ENCODE data around the gene KIRREL3.

The KIRREL3 gene

GRCh38 chr11:126624506-126624905 lies 376.1 kb downstream of the KIRREL3 start:
- FAIRE-seq: no peak

DNA sequence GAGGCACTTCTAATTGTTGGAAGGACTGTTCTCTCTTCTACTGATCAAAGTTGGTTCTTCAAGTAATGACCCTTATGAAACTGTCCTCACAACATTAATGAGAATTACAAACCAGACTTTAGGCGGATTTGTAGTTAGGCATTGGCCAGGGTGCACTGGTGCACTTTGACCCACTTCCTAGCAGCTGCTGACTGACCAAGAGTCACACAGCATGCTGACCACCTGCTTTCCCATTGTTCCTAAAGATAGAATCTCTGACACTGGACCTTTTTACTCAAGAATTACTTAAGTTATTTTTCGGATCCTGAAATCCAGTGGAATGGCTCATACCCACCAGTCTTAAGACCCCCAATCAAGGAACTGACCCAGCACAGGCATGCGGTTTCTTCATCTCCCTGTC lies 381.1 kb downstream of the KIRREL3 start:
- no peak for FAIRE-seq

DNA sequence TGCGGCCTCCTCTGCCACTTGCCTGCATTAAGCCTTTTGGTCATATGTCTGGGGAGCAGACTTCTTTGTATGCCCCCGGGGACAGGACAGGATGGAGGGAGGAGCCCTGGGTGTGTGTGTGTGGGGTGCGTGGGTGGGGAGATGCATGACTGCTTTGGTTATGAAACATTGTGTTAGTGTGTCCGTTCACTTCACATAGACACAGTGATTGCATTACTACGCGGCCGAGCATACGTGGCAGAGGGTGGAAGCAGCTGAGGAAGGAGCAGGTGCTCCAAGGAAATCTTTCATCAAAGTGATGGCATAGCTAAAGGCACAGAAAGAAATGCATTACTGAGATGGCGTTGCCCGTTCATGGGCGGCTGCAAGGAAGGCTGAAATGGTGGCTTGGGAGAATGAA lies 384.7 kb downstream of the KIRREL3 start:
- FAIRE-seq: no peak

DNA sequence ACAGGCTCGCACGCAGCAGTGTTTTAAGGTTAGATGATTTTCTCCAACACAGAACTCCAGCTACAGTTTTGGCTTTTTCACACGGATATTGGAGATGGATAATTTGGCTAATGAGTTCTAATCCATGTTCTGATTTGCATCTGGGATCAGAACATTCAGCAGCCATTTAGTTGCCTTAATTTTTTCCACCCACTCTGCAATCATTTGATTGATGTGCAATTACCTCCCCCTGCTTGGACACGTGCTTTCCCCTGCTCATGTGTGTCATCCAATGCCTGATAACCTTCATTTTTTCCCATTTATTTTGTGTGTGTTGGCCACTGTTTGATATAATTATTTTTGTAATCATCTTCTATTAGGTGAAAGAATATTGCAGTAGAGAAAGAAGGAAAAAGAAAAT lies 387.3 kb downstream of the KIRREL3 start:
- FAIRE-seq: no peak

DNA sequence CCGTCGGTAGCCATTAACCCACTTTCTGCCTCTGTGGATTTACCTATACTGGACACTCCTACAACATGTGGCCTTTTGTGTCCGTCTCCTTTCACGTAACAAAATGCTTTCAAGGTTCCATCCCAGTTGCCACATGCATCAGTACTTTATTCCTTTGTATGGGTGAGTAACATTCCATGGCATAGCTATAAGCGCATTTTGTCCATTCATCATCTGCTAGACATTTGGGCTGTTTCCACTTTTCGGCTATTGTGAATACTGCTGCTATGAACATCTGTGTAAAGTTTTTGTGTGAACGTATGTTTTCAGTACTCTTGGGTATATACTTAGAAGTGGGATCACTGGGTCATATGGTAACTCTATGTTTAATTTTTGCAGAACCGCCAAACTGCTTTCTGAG lies 387.9 kb downstream of the KIRREL3 start:
- FAIRE-seq: no peak

DNA sequence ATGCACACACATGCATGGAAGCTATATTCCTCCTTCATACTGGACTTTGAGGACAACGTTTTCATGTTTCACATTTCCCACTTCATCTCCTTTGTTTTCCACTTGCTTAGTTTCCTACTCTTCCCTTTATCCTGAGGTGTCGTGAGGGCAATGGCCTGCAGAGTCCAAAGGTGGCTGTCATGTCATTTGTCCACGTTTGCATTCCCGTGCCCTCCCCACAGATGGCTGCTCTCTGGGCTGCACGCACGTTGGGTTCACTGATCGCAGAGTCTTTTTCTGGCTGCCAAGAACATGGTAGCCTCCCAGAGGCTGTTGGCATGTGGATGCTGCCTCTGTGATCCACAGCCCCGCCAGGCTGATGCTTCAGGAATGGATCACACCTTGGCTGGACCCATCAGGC lies 389.1 kb downstream of the KIRREL3 start:
- FAIRE-seq: no peak

DNA sequence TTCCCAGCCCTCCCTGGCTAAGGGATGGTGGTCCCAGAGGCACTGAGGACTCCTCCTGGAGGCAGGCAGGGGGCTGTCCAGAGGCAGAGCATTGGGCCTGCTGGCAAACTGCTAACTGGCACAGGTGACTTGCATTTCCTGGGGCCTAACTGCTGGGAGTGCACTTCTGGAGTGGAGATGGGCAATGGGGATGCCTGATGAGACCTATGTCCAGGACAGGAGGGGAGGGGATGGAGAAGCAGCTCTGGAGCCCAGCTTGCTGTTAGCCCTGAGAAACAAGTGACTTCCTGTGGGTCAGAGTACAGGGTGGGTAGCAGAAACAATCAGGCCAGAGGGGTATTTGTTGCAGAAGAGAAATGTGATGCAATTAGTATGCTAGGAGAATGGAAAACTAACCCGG lies 391.9 kb downstream of the KIRREL3 start:
- no peak for FAIRE-seq

DNA sequence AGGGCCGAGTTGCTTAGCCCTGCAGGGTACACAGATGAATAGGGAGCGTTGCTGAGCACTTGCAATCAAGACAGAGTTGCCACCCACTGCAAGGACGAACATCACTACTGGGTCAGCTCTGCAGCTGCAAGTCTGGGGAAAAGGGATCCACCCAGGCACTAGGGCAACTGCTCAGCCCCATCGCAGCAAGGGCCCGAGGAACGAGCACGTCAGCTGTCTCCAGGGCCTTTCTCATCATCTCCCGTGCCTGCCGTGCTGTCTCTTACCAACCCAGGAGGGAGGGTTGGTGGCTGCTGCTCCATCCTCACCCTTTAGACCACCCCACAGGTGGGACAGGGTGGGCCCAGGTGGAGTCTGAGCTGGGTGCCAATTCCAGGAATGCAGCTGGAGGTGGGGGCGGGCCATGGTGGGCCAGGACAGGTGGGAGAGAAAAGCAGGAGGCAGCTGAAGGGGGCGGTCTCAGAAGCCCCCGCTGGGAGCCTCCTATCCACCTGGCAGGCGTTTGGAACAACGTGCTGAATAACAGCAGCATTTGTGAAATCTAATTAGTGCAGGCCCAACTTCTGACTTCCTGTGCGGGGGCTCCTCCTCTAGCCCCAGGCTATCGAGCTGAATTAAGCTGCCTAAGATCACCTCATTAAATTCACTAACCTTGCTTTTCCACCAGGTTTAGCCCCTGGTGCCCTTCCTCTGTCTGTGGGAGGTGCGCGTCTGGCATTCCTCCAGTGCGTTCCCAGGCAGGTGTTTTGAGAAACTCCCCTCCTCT lies 392.6 kb downstream of the KIRREL3 start:
- no peak for FAIRE-seq

DNA sequence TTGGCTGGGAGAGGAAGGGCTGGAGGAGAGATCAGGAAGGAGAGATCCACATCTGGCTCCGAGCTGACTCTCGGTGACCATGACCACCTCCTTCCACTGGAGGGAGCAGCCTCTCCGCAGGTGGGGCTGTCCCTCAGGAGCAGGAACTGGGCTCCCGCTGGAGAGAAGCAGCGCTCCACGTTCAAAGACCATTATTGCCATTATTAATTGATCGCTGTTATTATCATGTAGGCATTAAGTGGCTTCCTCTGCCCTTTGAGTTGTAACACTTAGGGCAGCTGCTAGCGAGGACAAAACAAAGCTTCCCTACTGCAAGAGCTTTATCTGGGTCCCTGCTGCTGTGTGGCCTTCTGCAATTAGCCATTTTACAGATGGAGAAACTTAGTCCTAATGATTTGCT lies 393.2 kb downstream of the KIRREL3 start:
- FAIRE-seq: no peak

DNA sequence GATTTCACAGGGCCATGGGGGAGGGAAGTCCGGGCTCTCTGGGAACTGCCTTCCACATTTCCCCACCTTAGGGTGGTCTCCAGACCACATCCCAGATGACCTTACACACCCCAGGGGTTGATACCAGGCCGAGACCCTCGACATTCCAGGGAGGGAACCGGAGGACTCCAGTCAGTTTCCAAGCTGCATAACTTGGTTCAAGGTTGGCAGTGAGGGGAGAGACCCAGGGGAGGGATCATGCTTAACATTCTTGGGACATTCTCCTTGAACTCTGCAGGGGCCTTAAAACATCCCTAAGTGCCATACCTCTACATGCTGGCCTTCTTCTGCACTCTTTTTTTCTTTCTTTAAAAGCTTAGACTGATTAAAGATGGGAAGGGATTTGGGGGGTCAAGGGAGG lies 394.1 kb downstream of the KIRREL3 start:
- FAIRE-seq: no peak

DNA sequence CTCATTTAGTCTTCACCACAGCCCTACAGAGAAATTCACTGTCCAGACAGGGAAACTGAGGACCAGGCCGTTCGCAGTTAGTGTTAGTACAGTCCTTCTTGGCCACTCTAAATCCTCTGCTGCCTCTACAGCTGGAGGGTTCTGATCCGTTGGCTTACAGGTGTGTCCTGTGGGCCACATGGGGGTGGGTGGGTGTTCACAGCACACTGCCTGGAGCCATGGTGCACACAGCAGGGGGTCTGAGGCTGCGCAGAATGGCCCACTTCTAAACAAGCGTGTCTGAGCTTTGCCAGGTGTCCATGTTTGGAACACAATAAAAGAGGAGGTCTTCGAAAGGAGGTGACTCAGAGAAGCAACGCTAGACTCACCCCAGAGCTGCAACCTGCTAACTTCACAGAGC lies 396.1 kb downstream of the KIRREL3 start:
- no peak for FAIRE-seq

- FAIRE-seq: no peak
These were observed 397.1 kb downstream of the KIRREL3 start for GRCh38 chr11:126603486-126603885.

DNA sequence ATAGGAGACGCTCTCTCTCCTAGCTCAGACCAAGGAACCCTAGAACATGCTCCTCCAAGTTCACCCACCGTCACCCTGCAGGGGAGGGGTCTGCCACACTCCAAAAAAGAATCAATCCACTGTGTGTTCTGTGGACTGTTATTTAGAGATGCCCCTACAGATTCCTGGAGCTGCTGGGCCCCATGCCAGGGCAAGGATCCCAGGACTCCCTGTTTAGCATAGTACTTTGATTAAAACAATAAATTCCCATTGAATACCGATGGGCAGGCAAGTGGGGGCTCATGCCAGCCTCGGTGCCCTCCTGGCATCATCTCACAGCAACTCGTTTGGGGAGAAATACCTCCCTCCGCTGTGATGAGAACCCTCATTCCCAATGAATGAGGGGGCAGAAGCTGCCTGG lies 397.6 kb downstream of the KIRREL3 start:
- FAIRE-seq: no peak

DNA sequence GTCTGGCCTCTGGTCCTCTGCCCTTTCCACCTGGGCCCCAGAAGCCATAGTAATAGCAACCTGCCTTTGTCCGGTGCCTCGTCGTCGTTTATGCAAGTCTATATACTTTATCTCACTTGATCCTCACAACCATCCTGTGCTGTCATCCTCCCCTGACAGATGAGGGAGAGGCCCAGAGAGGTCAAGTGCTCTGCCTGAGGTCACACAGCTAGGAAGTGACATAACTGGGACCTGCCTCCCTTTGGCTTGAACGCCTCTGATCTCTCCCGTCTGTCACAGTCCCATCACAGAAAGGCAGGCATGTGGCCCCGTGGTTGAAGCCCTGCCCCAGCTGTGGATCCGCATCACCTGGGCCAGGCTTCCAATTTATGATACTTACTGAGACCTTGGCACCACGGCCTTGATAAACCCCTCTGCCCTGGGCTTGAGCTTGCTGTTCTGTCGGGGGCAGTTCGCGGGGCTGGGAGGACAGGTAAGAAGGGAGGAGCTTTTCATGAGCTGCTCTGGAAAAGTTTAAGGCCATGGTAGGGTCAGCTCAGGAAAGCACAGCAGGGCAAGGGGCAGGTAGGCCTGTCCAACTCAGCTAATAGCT lies 398.1 kb downstream of the KIRREL3 start:
- FAIRE-seq: no peak

DNA sequence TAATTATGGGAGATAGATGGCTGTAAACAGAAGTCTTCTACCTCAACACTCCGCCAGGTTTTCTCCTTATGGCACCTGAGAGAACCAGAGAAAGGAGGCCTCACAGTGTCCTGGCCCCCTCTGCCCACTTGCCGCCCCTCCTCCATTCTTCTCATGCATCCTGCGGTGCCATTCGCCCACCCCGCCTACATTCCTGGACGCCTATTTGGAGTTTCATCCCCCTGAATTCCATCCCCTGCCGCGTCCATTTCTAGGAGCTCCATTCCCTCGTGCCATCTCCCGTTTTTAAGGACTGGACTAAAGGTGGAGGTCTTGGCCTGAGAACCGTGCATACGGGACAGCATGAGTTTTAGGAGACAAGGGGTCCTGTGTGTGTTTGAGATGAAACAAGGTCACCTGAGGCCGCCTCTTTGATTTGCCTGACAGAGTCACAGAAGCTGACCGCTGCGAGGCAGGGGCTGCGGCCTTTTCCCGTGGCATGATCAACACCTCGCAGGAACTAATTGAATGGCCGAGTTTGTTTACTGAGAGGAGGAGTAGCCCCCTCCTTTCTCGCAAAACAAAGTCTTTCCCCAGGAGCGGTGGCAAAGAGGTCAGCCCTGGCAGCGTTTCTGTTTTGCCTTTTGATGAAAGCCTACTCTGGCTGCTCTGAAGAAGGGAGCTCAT lies 398.9 kb downstream of the KIRREL3 start:
- no peak for FAIRE-seq

GRCh38 chr11:126601136-126601535 lies 399.4 kb downstream of the KIRREL3 start:
- FAIRE-seq: no peak

GRCh38 chr11:126599217-126599897 lies 401.2 kb downstream of the KIRREL3 start:
- no peak for FAIRE-seq

DNA sequence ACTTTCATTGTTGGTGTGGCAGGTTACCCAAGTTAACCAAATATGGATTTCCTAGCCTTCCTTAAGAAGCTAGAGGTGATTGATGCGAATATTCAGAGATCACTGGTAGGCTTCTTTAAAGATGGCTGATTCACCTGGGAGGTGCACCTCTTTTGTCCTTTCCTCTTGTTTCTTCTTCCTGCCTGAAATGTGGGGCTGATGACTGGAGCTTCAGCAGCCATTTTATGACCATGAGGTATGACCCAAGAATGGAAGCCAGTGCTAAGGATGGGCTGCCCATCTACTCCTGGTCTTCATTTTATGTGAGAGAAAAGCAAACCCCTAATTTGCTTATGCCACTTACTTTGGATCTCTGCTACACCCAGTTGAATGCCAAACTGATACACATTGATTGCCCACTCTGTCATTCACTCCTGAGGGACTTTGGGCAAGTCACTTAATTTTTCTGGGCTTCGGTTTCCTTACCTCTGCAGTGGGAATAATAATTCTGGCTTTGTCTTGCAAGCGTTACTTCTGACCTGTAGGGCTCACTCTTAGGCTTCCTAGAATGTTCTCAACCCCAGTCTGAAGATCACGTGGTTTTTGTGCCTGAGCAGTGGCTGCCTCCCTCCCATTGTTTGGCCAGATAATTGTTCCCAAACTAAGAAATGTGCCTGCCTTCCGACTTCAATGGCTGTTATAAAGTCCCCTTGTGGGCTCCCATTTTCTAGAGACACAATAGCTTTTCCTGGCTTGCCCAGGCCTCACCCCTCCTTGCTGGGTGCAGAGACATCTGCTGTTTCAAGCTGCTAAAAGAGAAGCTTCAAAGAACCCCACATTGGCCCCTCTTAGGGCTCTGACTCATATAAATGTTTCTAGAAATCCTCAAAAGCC lies 402.0 kb downstream of the KIRREL3 start:
- no peak for FAIRE-seq

DNA sequence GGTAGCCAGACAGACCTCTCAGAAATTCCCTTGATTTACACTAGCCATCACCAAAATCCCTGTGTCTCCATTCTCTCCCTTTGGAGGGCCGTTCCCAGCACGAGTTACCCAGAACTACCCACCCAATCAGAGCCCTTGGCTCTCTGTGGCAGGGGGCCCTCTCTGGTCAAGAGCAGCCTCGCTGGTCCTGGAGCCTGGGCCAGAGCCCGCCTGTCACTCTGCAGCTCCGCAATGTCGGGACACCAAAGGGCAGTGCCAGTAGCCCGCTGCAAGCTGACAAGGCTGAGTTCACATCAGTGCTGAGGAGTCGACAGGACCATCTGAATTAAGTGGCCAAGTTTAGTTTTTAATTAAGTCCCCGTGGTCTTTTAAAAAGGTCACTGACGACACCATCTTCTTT lies 403.5 kb downstream of the KIRREL3 start:
- no peak for FAIRE-seq

- FAIRE-seq: no peak
These were observed 404.1 kb downstream of the KIRREL3 start for GRCh38 chr11:126596474-126596873.

DNA sequence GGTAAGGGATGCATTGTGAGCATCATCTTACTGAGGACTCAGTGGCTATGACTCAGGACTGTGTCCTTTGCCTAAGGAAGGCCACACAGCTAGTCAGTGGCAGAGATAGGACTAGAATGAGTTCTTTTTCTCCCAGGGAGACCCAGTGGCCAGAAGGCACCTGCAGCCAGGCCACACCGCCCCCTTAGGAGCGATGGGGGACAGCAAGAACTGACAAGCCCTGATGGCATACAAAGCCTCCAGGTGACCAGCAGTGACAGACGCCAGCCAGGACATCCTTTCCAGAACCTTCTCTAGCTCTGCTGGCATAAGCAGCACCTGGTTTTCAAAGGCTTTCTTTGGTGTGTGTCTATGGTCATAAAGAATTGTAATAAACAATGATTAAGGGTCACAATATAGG lies 405.0 kb downstream of the KIRREL3 start:
- no peak for FAIRE-seq

DNA sequence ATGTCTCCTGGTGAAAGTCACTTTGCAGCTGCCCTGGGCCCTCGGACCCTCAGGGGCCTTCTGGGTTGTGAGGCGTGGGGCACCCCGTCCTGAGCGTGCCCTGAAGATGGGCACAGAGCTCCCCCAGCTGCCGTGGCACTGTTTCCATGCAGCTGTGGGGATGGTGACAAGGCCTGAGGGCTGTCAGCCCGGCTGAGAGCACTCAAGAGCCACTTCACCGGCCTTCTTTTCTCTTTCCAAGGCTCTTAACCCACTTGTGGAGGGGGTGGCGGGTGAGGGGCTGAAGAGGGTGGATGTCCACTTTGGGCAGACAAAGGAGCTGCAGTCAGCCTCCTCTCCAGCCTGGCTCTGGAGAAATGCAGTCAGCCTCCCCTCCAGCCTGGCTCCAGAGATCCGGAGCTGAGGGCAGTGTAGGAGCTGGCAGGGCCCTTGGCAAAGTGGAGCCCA lies 405.6 kb downstream of the KIRREL3 start:
- FAIRE-seq: no peak
